Measurements from ENCODE around the gene KCNK17. TPM values are rescaled to one million over a fixed set of nuclear protein-coding genes. Genes with fewer than 3 reads are reported as not detected.

Gene KCNK17
- total RNA-seq, 1 experiment from 2014 or later: 1.2 TPM

- Histone ChIP-seq H3K9ac (ENCODE audit: extremely low read depth, insufficient read length, low read length) (no peak overlapping the region), H4K8ac (replicated peaks; ENCODE audit: insufficient read length, low read depth, low read length) (no peak overlapping the region), H3K56ac (ENCODE audit: insufficient read length, low read depth, low read length) (no peak overlapping the region), H3K9me3 (ENCODE audit: control insufficient read depth, low read depth, low read length) (no peaks in the 10 kb centered on the region), H2BK15ac (ENCODE audit: low read depth, low read length) (no peak overlapping the region), H4K91ac (ENCODE audit: insufficient read length, low read depth, low read length) (no peak overlapping the region), H3K14ac (ENCODE audit: insufficient read depth, low read length) (no peak overlapping the region; the same call in 1 of the 2 replicates), H3K79me1 (ENCODE audit: insufficient read depth, low read depth, low read length, poor library complexity, severe bottlenecking) (no peaks in the 10 kb centered on the region), H3K27ac (ENCODE audit: insufficient read length, low read depth, low read length) (no peak overlapping the region), H3K4me2 (ENCODE audit: insufficient read depth, insufficient read length, low read length) (peak overlapping the region; percentile 22), H2BK12ac (ENCODE audit: insufficient read length, low read depth, low read length) (no peak overlapping the region), H3T11ph (ENCODE audit: low read length) (no peak overlapping the region), H3K79me2 (ENCODE audit: insufficient read depth, low read length) (no peaks in the 10 kb centered on the region), H3K27me3 (ENCODE audit: insufficient read depth, low read length) (no peaks in the 10 kb centered on the region), H4K20me1 (ENCODE audit: control insufficient read depth, insufficient read depth, insufficient read length) (no peaks in the 10 kb centered on the region), H3K23me2 (ENCODE audit: insufficient read length, low read depth, low read length, poor library complexity, severe bottlenecking) (no peaks in the 10 kb centered on the region), H2AK5ac (ENCODE audit: insufficient read length, low read length) (no peak overlapping the region), H3K4me1 (ENCODE audit: insufficient read depth, low read length) (no peaks in the 10 kb centered on the region), H2AFZ (ENCODE audit: low read length) (no peak overlapping the region), H2BK5ac (ENCODE audit: insufficient read length, low read length) (no peak overlapping the region), H3K23ac (ENCODE audit: insufficient read length, low read depth, low read length) (no peak overlapping the region), H2BK120ac (ENCODE audit: low read depth, low read length, poor library complexity, severe bottlenecking) (no peak overlapping the region), H2BK20ac (ENCODE audit: low read depth, low read length, poor library complexity, severe bottlenecking) (no peak overlapping the region), H3K4ac (ENCODE audit: low read depth, low read length) (no peak overlapping the region), H3K18ac (ENCODE audit: insufficient read length, low read depth, low read length) (peak overlapping the region; percentile 25), H4K5ac (ENCODE audit: insufficient read length, low read depth, low read length) (no peak overlapping the region)
- TF ChIP-seq, protein P1, sequence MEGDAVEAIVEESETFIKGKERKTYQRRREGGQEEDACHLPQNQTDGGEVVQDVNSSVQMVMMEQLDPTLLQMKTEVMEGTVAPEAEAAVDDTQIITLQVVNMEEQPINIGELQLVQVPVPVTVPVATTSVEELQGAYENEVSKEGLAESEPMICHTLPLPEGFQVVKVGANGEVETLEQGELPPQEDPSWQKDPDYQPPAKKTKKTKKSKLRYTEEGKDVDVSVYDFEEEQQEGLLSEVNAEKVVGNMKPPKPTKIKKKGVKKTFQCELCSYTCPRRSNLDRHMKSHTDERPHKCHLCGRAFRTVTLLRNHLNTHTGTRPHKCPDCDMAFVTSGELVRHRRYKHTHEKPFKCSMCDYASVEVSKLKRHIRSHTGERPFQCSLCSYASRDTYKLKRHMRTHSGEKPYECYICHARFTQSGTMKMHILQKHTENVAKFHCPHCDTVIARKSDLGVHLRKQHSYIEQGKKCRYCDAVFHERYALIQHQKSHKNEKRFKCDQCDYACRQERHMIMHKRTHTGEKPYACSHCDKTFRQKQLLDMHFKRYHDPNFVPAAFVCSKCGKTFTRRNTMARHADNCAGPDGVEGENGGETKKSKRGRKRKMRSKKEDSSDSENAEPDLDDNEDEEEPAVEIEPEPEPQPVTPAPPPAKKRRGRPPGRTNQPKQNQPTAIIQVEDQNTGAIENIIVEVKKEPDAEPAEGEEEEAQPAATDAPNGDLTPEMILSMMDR (conservative IDR thresholded peaks at IDR 0.05): peak; percentile 80
- no CpG with 5 or more reads among the region's 21 CpGs for WGBS (ENCODE audit: extremely low coverage, insufficient read length, low lambda C conversion rate)
- Mint-ChIP-seq H3K36me3 (ENCODE audit: insufficient read depth in 1 of 3, low read depth in 3 of 3) (no peaks in the 10 kb centered on the region), H3K4me3 (no peak overlapping the region), H3K4me1 (peaks cover 6 to 13% of the 10 kb centered on the region in 2 experiments), H3K27ac (0 out of 7 replicates have a peak overlapping the region, but pooled peaks of 1 of the 3 experiments have one; percentile 10), H3K9me3 (no peaks in the 10 kb centered on the region), H3K27me3 (ENCODE audit: low read depth) (peaks cover 15% of the 10 kb centered on the region)
- DNase-seq: peak; percentile 93
Observed at GRCh38 chr6:39361657-39362486, 47.7 kb upstream of the KCNK17 start.

Data from H9 (cell line).